Osteoblast (primary cell): Measurements from ENCODE around the gene P3H1. TPM values are rescaled to one million over a fixed set of nuclear protein-coding genes. Genes with fewer than 3 reads are reported as not detected.
A peak's percentile ranks its signal among the peaks of the same experiment; 100 is the strongest.
"Not testable (repeated sequence)": the region's sequence is repeated elsewhere in the genome, so short reads cannot be mapped to it uniquely, and the experiment has no call there.

Source experiments
- DNase-seq: peaks from one replicate; pipeline ENCODE4 v3.0.0; 2011; ENCODE audit warnings: low spot score, mixed read lengths; ENCODE audit not compliant: insufficient read length; ENCODE audit errors: missing footprints
- H2AFZ ChIP-seq: 2 replicates; pipeline ENCODE4 v1.6.0; 2011; ENCODE audit warnings: mild to moderate bottlenecking, low read length
- H3K27ac ChIP-seq: 2 replicates; pipeline ENCODE4 v1.5.1; 2011; ENCODE audit warnings: mild to moderate bottlenecking, low read depth, low read length, moderate library complexity
- H3K27me3 ChIP-seq: 2 replicates; pipeline ENCODE4 v1.6.0; 2012; ENCODE audit warnings: mild to moderate bottlenecking, control low read depth, inconsistent platforms, low read length, moderate library complexity; ENCODE audit not compliant: insufficient read depth
- H3K36me3 ChIP-seq: 2 replicates; pipeline ENCODE4 v1.5.1; 2011; ENCODE audit warnings: mild to moderate bottlenecking, low read length, control low read depth, moderate library complexity; ENCODE audit not compliant: insufficient read depth
- H3K4me1 ChIP-seq: 2 replicates; pipeline ENCODE4 v1.5.1; 2011; ENCODE audit warnings: mild to moderate bottlenecking, low read length, control low read depth, moderate library complexity; ENCODE audit not compliant: insufficient read depth
- H3K4me2 ChIP-seq: 2 replicates; pipeline ENCODE4 v1.6.0; 2011; ENCODE audit warnings: mild to moderate bottlenecking, low read length; ENCODE audit not compliant: insufficient read depth
- H3K4me3 ChIP-seq: fragments of 200-600 bp; sonication (generic); 3 replicates; pipeline ENCODE4 v1.5.1; 2012; ENCODE audit warnings: mild to moderate bottlenecking, low read length, inconsistent platforms; ENCODE audit not compliant: insufficient read depth
- H3K79me2 ChIP-seq: 2 replicates; pipeline ENCODE4 v1.6.0; 2012; ENCODE audit warnings: mild to moderate bottlenecking, low read length, control low read depth, inconsistent platforms; ENCODE audit not compliant: insufficient read depth
- H3K9me3 ChIP-seq: 2 replicates; pipeline ENCODE4 v1.5.1; 2011; ENCODE audit warnings: low read depth, low read length, control low read depth
- H4K20me1 ChIP-seq: 2 replicates; pipeline ENCODE4 v1.6.0; 2012; ENCODE audit warnings: mild to moderate bottlenecking, low read length, control low read depth; ENCODE audit not compliant: insufficient read depth
- CTCF ChIP-seq: IDR thresholded peaks from 2 replicates; pipeline ENCODE4 v1.5.1; 2011; ENCODE audit warnings: mild to moderate bottlenecking, low read depth, low read length, moderate library complexity; ENCODE audit errors: extremely low read depth
- total RNA-seq: library from RNA; depleted of rRNA; stranded (reverse); fragments of >200 nt; gene quantifications from 2 replicates; pipeline ENCODE4 v1.2.3, GENCODE V29; 2012

P3H1 gene
- total RNA-seq, 1 donor, result 213 TPM

- H4K20me1 ChIP-seq, result peaks cover 30% of the 10 kb centered on the region
- H2AFZ ChIP-seq, result no peak overlapping the region
- H3K4me3 ChIP-seq, result no peak overlapping the region
- peak overlapping the region; percentile 77 for H3K27ac ChIP-seq
- peak overlapping the region; percentile 71 for H3K4me2 ChIP-seq
- no peaks in the 10 kb centered on the region for H3K27me3 ChIP-seq
- H3K4me1 ChIP-seq, result peaks cover 12% of the 10 kb centered on the region
- TF ChIP-seq CTCF, result no peak
- peak; percentile 95 for DNase-seq
- H3K36me3 ChIP-seq, result peaks cover 79% of the 10 kb centered on the region
- peaks cover 5% of the 10 kb centered on the region for H3K79me2 ChIP-seq
- H3K9me3 ChIP-seq, result no peaks in the 10 kb centered on the region
Observed at GRCh38 chr1:42753070-42753469, 13.8 kb downstream of the P3H1 start.

GRCh38 chr1:42752284-42752683 is 14.5 kb downstream of the P3H1 start:
- Histone ChIP-seq H3K9me3 (no peaks in the 10 kb centered on the region), H3K79me2 (peaks cover 3% of the 10 kb centered on the region), H3K27ac (peak overlapping the region; percentile 77), H2AFZ (no peak overlapping the region), H3K27me3 (no peaks in the 10 kb centered on the region), H3K36me3 (peaks cover 79% of the 10 kb centered on the region), H3K4me3 (no peak overlapping the region), H3K4me2 (no peak overlapping the region), H3K4me1 (peaks cover 12% of the 10 kb centered on the region), H4K20me1 (peaks cover 29% of the 10 kb centered on the region)
- DNase-seq, result peak; percentile 34
- TF ChIP-seq CTCF, result no peak

- not testable (repeated sequence) for DNase-seq, H3K9me3 ChIP-seq, H2AFZ ChIP-seq, H3K79me2 ChIP-seq, H3K27me3 ChIP-seq, H3K4me3 ChIP-seq, H3K4me2 ChIP-seq
- H3K4me1 ChIP-seq, result peaks cover 12% of the 10 kb centered on the region
- peaks cover 79% of the 10 kb centered on the region for H3K36me3 ChIP-seq
- peaks cover 27% of the 10 kb centered on the region for H4K20me1 ChIP-seq
- H3K27ac ChIP-seq, result peak overlapping the region; percentile 77
Observed at GRCh38 chr1:42751511-42752070, 15.2 kb downstream of the P3H1 start.

DNA sequence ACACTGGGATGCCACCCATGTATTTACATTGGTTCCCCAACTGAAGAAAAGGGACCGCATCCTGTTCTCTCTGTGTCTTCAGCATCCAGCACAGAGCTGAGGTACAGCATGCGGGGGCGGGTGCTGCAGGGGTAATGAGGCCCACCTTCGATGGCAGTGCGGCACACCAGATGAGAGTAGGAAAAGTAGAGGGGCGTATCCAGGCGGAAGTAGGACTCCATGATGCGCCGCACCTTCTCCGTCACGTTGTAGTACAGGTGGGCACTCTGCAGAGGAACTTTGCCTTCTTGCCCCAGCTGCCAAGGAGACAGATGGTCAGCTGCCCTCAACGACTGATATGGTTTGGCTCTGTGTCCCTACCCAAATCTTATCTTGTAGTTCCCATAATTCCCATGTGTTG is 16.8 kb downstream of the P3H1 start:
- H2AFZ ChIP-seq, result no peak overlapping the region
- no peak overlapping the region for H3K4me3 ChIP-seq
- H3K79me2 ChIP-seq, result no peaks in the 10 kb centered on the region
- H3K9me3 ChIP-seq, result no peaks in the 10 kb centered on the region
- peaks cover 75% of the 10 kb centered on the region for H3K36me3 ChIP-seq
- peaks cover 12% of the 10 kb centered on the region for H3K4me1 ChIP-seq
- H3K4me2 ChIP-seq, result no peak overlapping the region
- TF ChIP-seq CTCF, result no peak
- DNase-seq, result no peak
- no peaks in the 10 kb centered on the region for H3K27me3 ChIP-seq
- peaks cover 24% of the 10 kb centered on the region for H4K20me1 ChIP-seq
- H3K27ac ChIP-seq, result no peak overlapping the region
